Endothelial cell of umbilical vein (primary cell): ENCODE data around the gene MYO1G. TPM values are rescaled to one million over a fixed set of nuclear protein-coding genes. Genes with fewer than 3 reads are reported as not detected.

Source experiments
- BruUV-seq: library from RNA; stranded (reverse); fragments of 400-500 nt; replicated peaks from 2 replicates; lab custom pipeline; 2021; lab: Mats Ljungman, UMichigan
- CTCF ChIA-PET: fragments of 300-600, 350-600 bp; sonication (Branson Sonifier 250); formaldehyde crosslinking; loops from one replicate; lab custom pipeline; 2021; ENCODE audit warnings: antibody characterized with exemption, inconsistent platforms; lab: Charles Lee
- POLR2A ChIA-PET: fragments of 300-600, 350-600 bp; sonication (Branson Sonifier 250); formaldehyde crosslinking; loops from one replicate; lab custom pipeline; 2021; ENCODE audit warnings: antibody characterized with exemption, inconsistent platforms; lab: Charles Lee
- DNase-seq: peaks from one replicate; pipeline ENCODE4 v3.0.0-alpha.2; 2011; ENCODE audit warnings: low read depth, low spot score
- FAIRE-seq: peaks from 2 replicates; lab custom pipeline; 2011; peaks lifted over from hg19 to GRCh38; lab: Jason Lieb, UNC
- H2AFZ ChIP-seq: 2 replicates; pipeline ENCODE4 v1.6.0; 2012; ENCODE audit warnings: low read depth, low read length, control low read depth, inconsistent platforms
- H3K27ac ChIP-seq: 2 replicates; pipeline ENCODE4 v1.5.1; 2011; ENCODE audit warnings: low read depth, mild to moderate bottlenecking, control low read depth, low read length, moderate library complexity; ENCODE audit not compliant: insufficient read depth
- H3K27me3 ChIP-seq, 2 experiments: 2 replicates each; pipeline versions ENCODE4 v1.6.0 to v1.6.1; 2011; ENCODE audit warnings: low read length in 2 of 2, mixed read lengths in 1 of 2; ENCODE audit not compliant: control insufficient read depth in 2 of 2, insufficient read depth in 2 of 2
- H3K36me3 ChIP-seq, 2 experiments: 2 replicates in 1 of 2; 3 replicates in 1 of 2; pipeline ENCODE4 v1.5.1; 2011; ENCODE audit warnings: low read length in 2 of 2, mild to moderate bottlenecking in 1 of 2, moderate library complexity in 1 of 2; ENCODE audit not compliant: control insufficient read depth in 2 of 2, insufficient read depth in 2 of 2; ENCODE audit errors: extremely low read depth in 1 of 2
- H3K4me1 ChIP-seq: 3 replicates; pipeline ENCODE4 v1.5.1; 2011; ENCODE audit warnings: mild to moderate bottlenecking, low read length; ENCODE audit not compliant: control insufficient read depth, insufficient read depth; ENCODE audit errors: extremely low read depth
- H3K4me2 ChIP-seq: 2 replicates; pipeline ENCODE4 v1.6.1; 2011; ENCODE audit warnings: low read length, control low read depth, mixed read lengths; ENCODE audit not compliant: insufficient read depth
- H3K4me3 ChIP-seq, 3 experiments: fragments of 200-600 bp in 1 of 3; sonication (generic), shearing (Covaris generic) in 1 of 3; replicated peaks in 1 of 3; 2 replicates each; pipeline ENCODE4 v1.5.1; 2011 to 2016; ENCODE audit warnings: control low read depth in 3 of 3, low read length in 3 of 3, mild to moderate bottlenecking in 2 of 3, inconsistent platforms in 1 of 3, low read depth in 1 of 3, moderate library complexity in 1 of 3; ENCODE audit not compliant: insufficient read depth in 1 of 3
- H3K79me2 ChIP-seq: 2 replicates; pipeline ENCODE4 v1.6.0; 2012; ENCODE audit warnings: low read length, inconsistent platforms; ENCODE audit not compliant: control insufficient read depth, insufficient read depth
- H3K9ac ChIP-seq: replicated peaks from 2 replicates; pipeline ENCODE3; 2011; ENCODE audit warnings: low read length, control low read depth; ENCODE audit not compliant: insufficient read depth; ENCODE audit errors: extremely low read depth
- H3K9me1 ChIP-seq: replicated peaks from 3 replicates; pipeline ENCODE4 v1.6.0; 2011; ENCODE audit warnings: mild to moderate bottlenecking, low read length; ENCODE audit not compliant: control insufficient read depth, insufficient read depth; ENCODE audit errors: extremely low read depth
- H3K9me3 ChIP-seq: replicated peaks from 2 replicates; pipeline ENCODE4 v1.5.1; 2012; ENCODE audit warnings: low read length, inconsistent platforms; ENCODE audit not compliant: control insufficient read depth, insufficient read depth
- H4K20me1 ChIP-seq: replicated peaks from 2 replicates; pipeline ENCODE3; 2011; ENCODE audit warnings: mild to moderate bottlenecking, low read length; ENCODE audit not compliant: control insufficient read depth, insufficient read depth; ENCODE audit errors: extremely low read depth
- CTCF ChIP-seq, 2 donors: IDR thresholded peaks; 1 replicate in 1 of 2; 2 replicates in 1 of 2; pipeline ENCODE4 v1.5.1; 2011; ENCODE audit warnings: low read length in 2 of 2, mild to moderate bottlenecking in 2 of 2, moderate library complexity in 2 of 2, control low read depth in 1 of 2, inconsistent platforms in 1 of 2, low read depth in 1 of 2; ENCODE audit not compliant: insufficient read depth in 1 of 2; ENCODE audit errors: extremely low read depth in 1 of 2
- EZH2 ChIP-seq: IDR thresholded peaks from 2 replicates; pipeline ENCODE4 v1.6.1; 2012; ENCODE audit warnings: borderline replicate concordance, low read depth, mild to moderate bottlenecking, moderate library complexity, low read length, inconsistent platforms; ENCODE audit not compliant: severe bottlenecking
- FOS ChIP-seq: IDR thresholded peaks from 2 replicates; pipeline ENCODE4 v1.6.1; 2011; ENCODE audit warnings: mild to moderate bottlenecking, low read length, moderate library complexity, borderline replicate concordance; ENCODE audit not compliant: insufficient read depth
- GATA2 ChIP-seq: IDR thresholded peaks from 2 replicates; pipeline ENCODE4 v1.7.0; 2011; ENCODE audit warnings: low read depth, mild to moderate bottlenecking, moderate library complexity, mixed read lengths, low read length; ENCODE audit not compliant: insufficient read length, insufficient read depth
- MYC ChIP-seq: IDR thresholded peaks from one replicate; pipeline ENCODE4 v1.6.1; 2011; ENCODE audit warnings: mild to moderate bottlenecking, low read depth, low read length
- POLR2AphosphoS5 ChIP-seq: IDR thresholded peaks from 2 replicates; pipeline ENCODE4 v1.6.1; 2012; ENCODE audit warnings: low read depth, mild to moderate bottlenecking, control low read depth, low read length, moderate library complexity; ENCODE audit not compliant: insufficient read depth
- dilution Hi-C: fragments of 300-500 bp; cut with MboI; formaldehyde crosslinking; loops from one replicate; pipeline ENCODE4 v1.15.0; 2019; ENCODE audit warnings: low sequenced_read_pairs; ENCODE audit not compliant: extremely low pct_ligation_motif_present
- intact Hi-C: fragments of 100-400 bp; cut with micrococcal nuclease; formaldehyde crosslinking; loops from one replicate; pipeline ENCODE4 v1.10.0; 2022
- polyA plus RNA-seq, 4 experiments: library from polyadenylated mRNA; depleted of rRNA in 3 of 4; stranded (reverse) in 3 of 4; unstranded in 1 of 4; fragments of >200 nt; gene quantifications; 2 replicates each; pipeline versions ENCODE4 v1.2.1 to v1.2.3, GENCODE V29; 2011 to 2012; ENCODE audit warnings: missing spikeins in 1 of 4
- total RNA-seq: library from RNA; stranded (reverse); gene quantifications from 2 replicates; pipeline ENCODE4 v1.2.3, GENCODE V29; 2021
- TF ChIP-seq, protein P1 (sequence below): IDR thresholded peaks from 2 replicates; pipeline ENCODE4 v1.6.1; 2011; ENCODE audit not compliant: insufficient read depth, insufficient read length

The MYO1G gene
- total and polyA plus RNA-seq, 2 donors (not counting 3 experiments of a cell fraction or from before 2014, with no cell fraction given), result 0.11 TPM; not detected in 1

DNA sequence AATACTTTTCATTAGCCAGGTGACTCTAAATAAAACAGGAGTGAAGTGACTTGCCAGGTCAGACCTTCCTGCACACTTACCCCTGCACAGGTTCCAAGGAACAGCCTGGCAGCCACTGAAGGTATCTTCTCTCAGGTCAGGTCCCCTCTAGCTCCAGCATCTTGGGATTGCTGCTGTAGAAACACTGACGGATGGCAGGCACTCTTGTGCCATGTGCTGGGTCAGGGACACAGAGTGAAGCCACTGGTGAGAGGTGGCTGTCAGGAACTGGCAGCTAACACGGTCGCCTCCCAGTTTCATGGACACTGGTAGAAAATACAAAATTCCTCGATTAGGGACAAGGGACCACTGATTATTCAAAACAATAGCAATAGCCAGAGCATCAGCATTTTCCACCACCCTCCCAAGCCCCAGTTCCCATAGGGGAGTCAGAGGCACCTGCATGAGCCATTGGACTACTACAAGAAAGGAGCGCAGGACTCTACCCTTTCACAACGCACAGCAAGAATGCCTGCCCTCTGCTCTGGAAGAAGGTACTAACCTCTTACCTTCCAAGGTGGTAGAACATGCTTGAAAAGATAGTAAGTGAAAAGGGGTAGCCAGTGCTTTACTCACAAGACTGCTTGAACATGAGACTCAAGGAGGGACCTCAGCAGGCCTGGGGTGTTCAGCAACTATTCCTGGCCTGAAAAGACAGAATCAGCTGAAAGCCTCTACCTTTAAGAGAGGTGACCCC lies 5.1 kb upstream of the MYO1G start:
- no peak for FAIRE-seq
- POLR2A ChIA-PET, result interaction anchor here (1.1 kb wide), 1 partner anchor 10 kb away, joined by 4 read pairs; no protein-coding TSS in a partner anchor
- H2AFZ ChIP-seq, result no peak overlapping the region
- H3K4me3 ChIP-seq, result peak overlapping the region in 1 of 3 experiments; percentile 81
- no peaks in the 10 kb centered on the region for H3K27me3 ChIP-seq
- peaks cover 16% of the 10 kb centered on the region for H3K4me1 ChIP-seq
- no peaks in the 10 kb centered on the region for H3K9me1 ChIP-seq
- H4K20me1 ChIP-seq, result no peaks in the 10 kb centered on the region
- H3K9ac ChIP-seq, result no peak overlapping the region
- CTCF ChIA-PET, result interaction anchor here (1.1 to 2.7 kb wide), 2 partner anchors 10 kb away, joined by 7 to 28 read pairs; no protein-coding TSS in a partner anchor
- intact Hi-C loops (no loop called here), dilution Hi-C loops (no loop called here)
- peaks cover 30% of the 10 kb centered on the region for H3K79me2 ChIP-seq
- DNase-seq, result no peak
- peak overlapping the region; percentile 77 for H3K4me2 ChIP-seq
- H3K27ac ChIP-seq, result no peak overlapping the region
- TF ChIP-seq GATA2 (no peak), CTCF (IDR thresholded peaks at IDR 0.05; ENCODE audit: extremely low read depth in 1 of 2, insufficient read depth in 1 of 2, low read depth in 1 of 2, low read length in 2 of 2) (no peak), FOS (no peak), POLR2AphosphoS5 (no peak), EZH2 (no peak), MYC (no peak)
- TF ChIP-seq, protein P1, sequence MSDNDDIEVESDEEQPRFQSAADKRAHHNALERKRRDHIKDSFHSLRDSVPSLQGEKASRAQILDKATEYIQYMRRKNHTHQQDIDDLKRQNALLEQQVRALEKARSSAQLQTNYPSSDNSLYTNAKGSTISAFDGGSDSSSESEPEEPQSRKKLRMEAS, result no peak
- BruUV-seq, result no TSS peak
- no peaks in the 10 kb centered on the region for H3K9me3 ChIP-seq
- H3K36me3 ChIP-seq, result peaks cover 14 to 21% of the 10 kb centered on the region in 2 experiments
